GM18508 (cell line): ENCODE measurements around the gene TELO2.
"Not testable (repeated sequence)": the region's sequence is repeated elsewhere in the genome, so short reads cannot be mapped to it uniquely, and the experiment has no call there.

ENCODE experiments used
- ATAC-seq: cut with Tn5 transposase; IDR thresholded peaks from one replicate; pipeline ENCODE4 v1.9.1; 2021; ENCODE audit warnings: moderate number of reproducible peaks; ENCODE audit not compliant: insufficient read depth, unreplicated experiment

The TELO2 gene

GRCh38 chr16:1474796-1475551 is 18.2 kb upstream of the TELO2 start, which contains the start of gene CLCN7:
Gene CLCN7 (minus strand): TSS chr16:1475028. CDS start chr16:1474974, 54 bp downstream.
- ATAC-seq, result no peak

GRCh38 chr16:1475552-1476114 is 17.5 kb upstream of the TELO2 start:
- ATAC-seq, result no peak

- ATAC-seq, result no peak
These were observed 16.1 kb upstream of the TELO2 start for GRCh38 chr16:1477033-1477432.

GRCh38 chr16:1478937-1479336 is 14.2 kb upstream of the TELO2 start:
- ATAC-seq, result not testable (repeated sequence)

GRCh38 chr16:1481906-1482835 is 11.0 kb upstream of the TELO2 start:
- ATAC-seq, result no peak

GRCh38 chr16:1485847-1486496 is 7.2 kb upstream of the TELO2 start:
- no peak for ATAC-seq

GRCh38 chr16:1486551-1487390 is 6.4 kb upstream of the TELO2 start:
- no peak for ATAC-seq

- no peak for ATAC-seq
These were observed 5.6 kb upstream of the TELO2 start for GRCh38 chr16:1487395-1488053.

GRCh38 chr16:1488054-1488601 is 5.0 kb upstream of the TELO2 start:
- ATAC-seq, result no peak

GRCh38 chr16:1488619-1489018 is 4.5 kb upstream of the TELO2 start, which contains the start of gene PTX4:
Gene PTX4 (minus strand): TSS chr16:1488944. CDS start chr16:1488909, 35 bp downstream.
- ATAC-seq, result no peak

- no peak for ATAC-seq
These were observed 4.1 kb upstream of the TELO2 start for GRCh38 chr16:1489077-1489476.

- ATAC-seq, result no peak
These were observed 1.8 kb upstream of the TELO2 start for GRCh38 chr16:1491327-1491726.

GRCh38 chr16:1492082-1492922 is 858 bp upstream of the TELO2 start:
- no peak for ATAC-seq

GRCh38 chr16:1493746-1494094 is 560 bp downstream of the TELO2 start:
- no peak for ATAC-seq

- ATAC-seq, result no peak
These were observed 1.0 kb downstream of the TELO2 start for GRCh38 chr16:1494129-1494640.

GRCh38 chr16:1494711-1495110 is 1.6 kb downstream of the TELO2 start:
- ATAC-seq, result no peak

GRCh38 chr16:1495211-1495888 is 2.2 kb downstream of the TELO2 start:
- no peak for ATAC-seq
